ENCODE results near the gene FURIN.
"Not testable (repeated sequence)": the region's sequence is repeated elsewhere in the genome, so short reads cannot be mapped to it uniquely, and the experiment has no call there.

Gene FURIN

GRCh38 chr15:90869601-90870353 lies 1.4 kb downstream of the FURIN start:
- FAIRE-seq (no peak), DNase-seq (ENCODE audit: insufficient read length, low spot score) (peak; percentile 82)

GRCh38 chr15:90870354-90871138 lies 2.2 kb downstream of the FURIN start:
- DNase-seq (ENCODE audit: insufficient read length, low spot score) (no peak), FAIRE-seq (no peak)

- DNase-seq (ENCODE audit: insufficient read length, low spot score): no peak
- FAIRE-seq: no peak
Measured at GRCh38 chr15:90871139-90871715, 2.8 kb downstream of the FURIN start.

GRCh38 chr15:90871716-90872485 lies 3.5 kb downstream of the FURIN start:
- FAIRE-seq: no peak
- no peak for DNase-seq (ENCODE audit: insufficient read length, low spot score)

GRCh38 chr15:90872486-90873184 lies 4.2 kb downstream of the FURIN start:
- DNase-seq (ENCODE audit: insufficient read length, low spot score) (no peak), FAIRE-seq (no peak)

DNA sequence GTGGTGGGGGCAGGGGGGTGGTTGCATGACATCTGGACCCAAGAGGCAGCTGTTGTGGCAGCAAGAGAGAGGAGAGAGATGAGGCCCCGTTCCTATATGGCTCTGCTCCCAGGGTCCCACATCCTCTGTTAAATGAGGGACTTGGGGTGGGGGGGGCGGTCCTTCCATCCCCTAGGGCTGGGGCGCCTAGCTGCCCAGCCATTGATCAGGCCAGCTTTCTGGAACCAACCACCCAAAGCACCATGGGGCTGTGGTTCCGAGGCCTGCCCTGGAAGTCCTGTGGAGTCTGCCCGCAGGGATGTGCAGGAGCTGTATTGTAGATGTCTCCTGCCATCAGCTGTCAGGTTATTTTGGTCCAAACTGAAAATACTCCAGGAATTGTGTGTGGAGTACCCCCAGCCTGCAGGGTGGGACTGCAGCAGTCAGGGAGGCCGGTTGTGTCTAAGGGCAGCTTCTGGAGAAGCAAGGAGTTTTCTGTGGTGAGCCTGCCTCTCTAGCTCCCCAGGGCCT lies 5.2 kb downstream of the FURIN start:
- DNase-seq (ENCODE audit: insufficient read length, low spot score) (no peak), FAIRE-seq (no peak)

DNA sequence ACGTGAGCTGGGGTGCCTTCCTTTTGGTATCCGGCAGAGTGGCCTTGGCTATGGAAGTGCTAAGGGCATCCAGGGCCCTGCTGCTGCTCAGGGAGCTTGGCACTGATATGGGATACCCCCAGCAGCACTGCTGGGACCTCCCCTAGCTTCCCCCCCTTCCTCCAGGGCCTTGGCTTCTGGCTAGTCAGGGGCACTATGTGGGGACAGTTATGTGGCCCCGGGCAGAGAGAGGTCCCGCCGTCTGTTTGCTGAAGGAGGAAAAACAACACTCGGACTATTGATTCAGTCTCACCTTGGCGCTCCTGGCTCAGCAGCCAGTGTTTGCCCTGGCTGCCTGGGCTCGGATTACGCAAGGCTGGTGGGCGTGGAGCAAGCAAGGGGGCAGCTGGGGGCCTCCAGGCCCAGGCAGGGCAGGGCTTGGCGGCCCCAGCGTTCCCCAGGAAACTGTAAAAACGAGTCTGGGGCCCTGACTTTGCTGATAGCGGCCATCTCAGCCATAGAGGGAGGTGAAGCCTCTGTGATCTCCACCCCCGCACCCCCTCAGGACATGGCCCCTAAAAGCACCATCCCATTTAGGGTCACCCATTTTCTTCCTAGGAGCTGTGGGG lies 5.7 kb downstream of the FURIN start:
- no peak for FAIRE-seq
- DNase-seq (ENCODE audit: insufficient read length, low spot score): no peak

DNA sequence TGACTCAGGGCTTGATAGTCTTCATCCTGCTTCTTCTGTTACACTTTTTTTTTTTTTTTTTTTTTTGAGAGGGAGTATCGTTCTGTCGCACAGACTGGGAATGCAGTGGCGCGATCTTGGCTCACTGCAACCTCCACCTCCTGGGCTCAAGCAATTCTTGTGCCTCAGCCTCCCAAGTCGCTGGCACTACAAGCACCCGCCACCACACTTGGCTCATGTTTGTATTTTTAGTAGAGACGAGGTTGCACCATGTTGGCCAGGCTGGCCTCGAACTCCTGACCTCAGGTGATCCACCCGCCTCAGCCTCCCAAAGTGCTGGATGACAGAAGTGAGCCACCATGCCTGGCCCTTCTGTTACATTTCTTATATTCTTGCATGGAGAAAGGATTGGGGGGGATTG lies 6.6 kb downstream of the FURIN start:
- DNase-seq (ENCODE audit: insufficient read length, low spot score); FAIRE-seq: not testable (repeated sequence)

GRCh38 chr15:90875549-90875981 lies 7.2 kb downstream of the FURIN start:
- FAIRE-seq: no peak
- no peak for DNase-seq (ENCODE audit: insufficient read length, low spot score)

- FAIRE-seq: no peak
- no peak for DNase-seq (ENCODE audit: insufficient read length, low spot score)
Measured at GRCh38 chr15:90876046-90876445, 7.7 kb downstream of the FURIN start.

- DNase-seq (ENCODE audit: insufficient read length, low spot score) (no peak), FAIRE-seq (no peak)
Measured at GRCh38 chr15:90876512-90877170, 8.3 kb downstream of the FURIN start.

DNA sequence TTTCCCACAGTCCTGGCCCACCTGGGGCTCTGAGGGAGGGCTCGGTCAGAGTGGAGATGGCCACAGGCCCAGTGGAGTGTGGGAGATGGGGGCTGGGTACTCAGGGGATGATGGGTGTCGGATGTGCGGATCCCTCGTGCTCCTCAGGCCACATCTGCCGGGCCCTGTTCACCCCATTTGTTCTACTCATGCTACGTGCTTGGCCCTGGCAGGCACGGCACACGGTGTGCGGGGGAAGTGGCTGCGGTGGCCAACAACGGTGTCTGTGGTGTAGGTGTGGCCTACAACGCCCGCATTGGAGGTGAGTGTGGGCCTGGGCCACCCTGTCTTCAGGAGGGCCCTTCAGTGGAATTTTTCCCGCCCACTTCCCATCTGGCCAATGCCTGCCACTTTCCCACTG lies 8.9 kb downstream of the FURIN start:
- FAIRE-seq: no peak

DNA sequence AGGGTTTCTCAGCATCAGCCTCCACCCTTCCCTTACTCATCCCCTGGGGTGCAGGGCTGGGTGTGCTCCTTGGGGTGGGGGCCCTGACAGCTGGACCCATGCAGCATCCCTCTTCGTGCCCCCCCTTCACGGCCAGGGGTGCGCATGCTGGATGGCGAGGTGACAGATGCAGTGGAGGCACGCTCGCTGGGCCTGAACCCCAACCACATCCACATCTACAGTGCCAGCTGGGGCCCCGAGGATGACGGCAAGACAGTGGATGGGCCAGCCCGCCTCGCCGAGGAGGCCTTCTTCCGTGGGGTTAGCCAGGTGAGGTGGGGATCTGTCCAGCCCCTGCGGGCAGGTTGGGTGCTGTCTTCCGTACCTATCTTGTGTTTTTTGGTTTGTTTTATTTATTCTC lies 9.6 kb downstream of the FURIN start:
- FAIRE-seq (no peak), DNase-seq (ENCODE audit: insufficient read length, low spot score) (no peak)

More for the DNA sequence above, 8.9 kb downstream of the FURIN start:
- no peak for DNase-seq (ENCODE audit: insufficient read length, low spot score)

GRCh38 chr15:90878660-90879059 lies 10.3 kb downstream of the FURIN start:
- DNase-seq (ENCODE audit: insufficient read length, low spot score): no peak
- no peak for FAIRE-seq

DNA sequence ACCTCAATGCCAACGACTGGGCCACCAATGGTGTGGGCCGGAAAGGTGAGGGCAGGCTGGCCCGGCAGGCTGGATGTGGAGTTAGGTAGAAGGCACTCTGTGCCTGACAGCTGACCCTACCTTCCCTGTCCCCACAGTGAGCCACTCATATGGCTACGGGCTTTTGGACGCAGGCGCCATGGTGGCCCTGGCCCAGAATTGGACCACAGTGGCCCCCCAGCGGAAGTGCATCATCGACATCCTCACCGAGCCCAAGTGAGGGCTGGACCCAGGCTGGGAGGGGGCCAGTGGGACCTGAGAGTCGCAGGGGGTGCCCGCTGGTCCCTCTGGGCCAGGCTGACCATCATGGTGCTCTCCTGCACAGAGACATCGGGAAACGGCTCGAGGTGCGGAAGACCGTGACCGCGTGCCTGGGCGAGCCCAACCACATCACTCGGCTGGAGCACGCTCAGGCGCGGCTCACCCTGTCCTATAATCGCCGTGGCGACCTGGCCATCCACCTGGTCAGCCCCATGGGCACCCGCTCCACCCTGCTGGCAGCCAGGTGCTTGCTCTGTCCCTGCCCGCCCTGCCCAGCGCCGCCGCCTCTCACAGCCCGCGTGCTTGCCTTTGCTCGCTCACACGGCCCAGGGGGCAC lies 11.5 kb downstream of the FURIN start:
- DNase-seq (ENCODE audit: insufficient read length, low spot score) (no peak), FAIRE-seq (no peak)

- no peak for FAIRE-seq
- DNase-seq (ENCODE audit: insufficient read length, low spot score): no peak
Measured at GRCh38 chr15:90880381-90881145, 12.2 kb downstream of the FURIN start.

DNA sequence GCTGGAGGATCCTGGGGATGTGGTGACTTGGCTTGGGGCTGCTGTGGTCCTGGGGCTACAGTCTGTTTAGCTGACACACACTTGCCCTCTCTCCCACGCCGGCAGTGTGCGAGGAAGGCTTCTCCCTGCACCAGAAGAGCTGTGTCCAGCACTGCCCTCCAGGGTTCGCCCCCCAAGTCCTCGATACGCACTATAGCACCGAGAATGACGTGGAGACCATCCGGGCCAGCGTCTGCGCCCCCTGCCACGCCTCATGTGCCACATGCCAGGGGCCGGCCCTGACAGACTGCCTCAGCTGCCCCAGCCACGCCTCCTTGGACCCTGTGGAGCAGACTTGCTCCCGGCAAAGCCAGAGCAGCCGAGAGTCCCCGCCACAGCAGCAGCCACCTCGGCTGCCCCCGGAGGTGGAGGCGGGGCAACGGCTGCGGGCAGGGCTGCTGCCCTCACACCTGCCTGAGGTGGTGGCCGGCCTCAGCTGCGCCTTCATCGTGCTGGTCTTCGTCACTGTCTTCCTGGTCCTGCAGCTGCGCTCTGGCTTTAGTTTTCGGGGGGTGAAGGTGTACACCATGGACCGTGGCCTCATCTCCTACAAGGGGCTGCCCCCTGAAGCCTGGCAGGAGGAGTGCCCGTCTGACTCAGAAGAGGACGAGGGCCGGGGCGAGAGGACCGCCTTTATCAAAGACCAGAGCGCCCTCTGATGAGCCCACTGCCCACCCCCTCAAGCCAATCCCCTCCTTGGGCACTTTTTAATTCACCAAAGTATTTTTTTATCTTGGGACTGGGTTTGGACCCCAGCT lies 13.0 kb downstream of the FURIN start:
- no peak for FAIRE-seq
- DNase-seq (ENCODE audit: insufficient read length, low spot score): no peak
